Chondrocyte (in vitro differentiated cells): ENCODE measurements around the gene CDH15. TPM values are rescaled to one million over a fixed set of nuclear protein-coding genes. Genes with fewer than 3 reads are reported as not detected.

Experiments
- DNase-seq: peaks from one replicate; pipeline ENCODE4 v3.0.0; 2021; ENCODE audit warnings: mixed read lengths, low spot score
- H3K27ac Mint-ChIP-seq: one replicate; pipeline ENCODE4 v1.8.0; 2021; ENCODE audit warnings: mild to moderate bottlenecking, moderate library complexity, mixed read lengths; ENCODE audit not compliant: unreplicated experiment
- H3K27me3 Mint-ChIP-seq: 2 replicates; pipeline ENCODE4 v1.8.0; 2021; ENCODE audit warnings: low read depth, mixed read lengths
- H3K36me3 Mint-ChIP-seq: 2 replicates; pipeline ENCODE4 v1.8.0; 2021; ENCODE audit warnings: low read depth, mixed read lengths
- H3K4me1 Mint-ChIP-seq: 2 replicates; pipeline ENCODE4 v1.8.0; 2021; ENCODE audit warnings: low read depth, mild to moderate bottlenecking, mixed read lengths
- H3K4me3 Mint-ChIP-seq: one replicate; pipeline ENCODE4 v1.8.0; 2021; ENCODE audit warnings: mild to moderate bottlenecking, moderate library complexity, mixed read lengths; ENCODE audit not compliant: unreplicated experiment
- H3K9me3 Mint-ChIP-seq: 2 replicates; pipeline ENCODE4 v1.8.0; 2021; ENCODE audit warnings: low read depth, mixed read lengths
- long read RNA-seq: library from polyadenylated mRNA; stranded (forward); transcript quantifications from one replicate; pipeline ENCODE4 v2.0.0, GENCODE V29; 2021
- total RNA-seq: library from RNA; stranded (reverse); gene quantifications from 3 replicates; pipeline ENCODE4 v1.2.1, GENCODE V29; 2021
- TF ChIP-seq, protein P1 (sequence below): fragments of 200-600 bp; sonication (generic); IDR thresholded peaks from 2 replicates; pipeline ENCODE4 v1.5.0; 2021; ENCODE audit warnings: antibody characterized with exemption, mild to moderate bottlenecking, moderate library complexity

The CDH15 gene, protein sequence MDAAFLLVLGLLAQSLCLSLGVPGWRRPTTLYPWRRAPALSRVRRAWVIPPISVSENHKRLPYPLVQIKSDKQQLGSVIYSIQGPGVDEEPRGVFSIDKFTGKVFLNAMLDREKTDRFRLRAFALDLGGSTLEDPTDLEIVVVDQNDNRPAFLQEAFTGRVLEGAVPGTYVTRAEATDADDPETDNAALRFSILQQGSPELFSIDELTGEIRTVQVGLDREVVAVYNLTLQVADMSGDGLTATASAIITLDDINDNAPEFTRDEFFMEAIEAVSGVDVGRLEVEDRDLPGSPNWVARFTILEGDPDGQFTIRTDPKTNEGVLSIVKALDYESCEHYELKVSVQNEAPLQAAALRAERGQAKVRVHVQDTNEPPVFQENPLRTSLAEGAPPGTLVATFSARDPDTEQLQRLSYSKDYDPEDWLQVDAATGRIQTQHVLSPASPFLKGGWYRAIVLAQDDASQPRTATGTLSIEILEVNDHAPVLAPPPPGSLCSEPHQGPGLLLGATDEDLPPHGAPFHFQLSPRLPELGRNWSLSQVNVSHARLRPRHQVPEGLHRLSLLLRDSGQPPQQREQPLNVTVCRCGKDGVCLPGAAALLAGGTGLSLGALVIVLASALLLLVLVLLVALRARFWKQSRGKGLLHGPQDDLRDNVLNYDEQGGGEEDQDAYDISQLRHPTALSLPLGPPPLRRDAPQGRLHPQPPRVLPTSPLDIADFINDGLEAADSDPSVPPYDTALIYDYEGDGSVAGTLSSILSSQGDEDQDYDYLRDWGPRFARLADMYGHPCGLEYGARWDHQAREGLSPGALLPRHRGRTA
- 0.20 to 0.23 TPM in 2 of 3 replicates, not detected in the other for total RNA-seq
- long read RNA-seq, partial matches to known transcripts: 0 of 1 reads
- long read RNA-seq, other reads (novel, unspliced or antisense): 0 of 1 reads

DNA sequence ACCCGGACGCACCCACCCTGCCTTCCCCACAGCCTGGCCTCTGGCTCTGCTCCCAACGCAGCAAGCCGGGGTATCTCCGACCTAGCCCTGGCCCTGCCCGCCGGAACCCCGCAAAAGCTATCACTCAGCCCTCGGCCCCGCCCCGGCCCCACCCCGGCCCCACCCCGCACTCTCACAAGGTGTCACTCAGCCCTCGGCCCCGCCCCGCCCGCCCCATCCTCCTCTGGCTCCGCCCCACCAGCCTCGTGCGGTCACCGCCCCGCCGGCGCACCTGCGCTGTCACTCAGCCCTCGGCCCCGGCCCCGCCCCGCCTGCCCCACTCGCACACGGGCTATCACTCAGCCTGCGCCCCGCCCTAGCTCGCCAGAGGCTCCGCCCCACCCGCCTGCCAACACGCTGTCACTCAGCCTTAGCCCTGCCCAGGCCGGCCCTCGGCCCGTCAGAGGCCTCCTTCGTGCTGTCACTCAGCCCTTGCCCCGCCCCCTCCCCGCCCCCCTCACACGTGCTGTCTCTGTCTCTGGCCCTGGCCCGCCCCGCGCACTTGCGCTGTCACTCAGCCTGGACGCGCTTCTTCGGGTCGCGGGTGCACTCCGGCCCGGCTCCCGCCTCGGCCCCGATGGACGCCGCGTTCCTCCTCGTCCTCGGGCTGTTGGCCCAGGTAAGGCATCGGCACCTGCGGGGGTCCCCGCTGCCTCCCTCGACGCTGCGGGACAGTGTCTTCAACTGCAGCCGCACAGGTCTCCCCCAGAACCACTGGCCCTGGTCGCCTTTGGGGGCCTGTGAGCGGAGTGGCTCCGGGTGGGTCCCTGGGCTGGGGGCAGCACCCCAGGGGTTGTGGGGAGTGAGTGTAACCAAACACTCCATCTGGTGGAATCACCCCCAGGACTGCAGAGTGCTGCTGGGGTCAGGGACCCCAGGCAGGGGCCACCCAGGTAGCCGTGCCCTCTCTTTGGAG lies at the start of gene CDH15:
CDH15 (plus strand) TSS at position 533 of the 955 bp plus-strand sequence; CDS start at position 617, 84 bp downstream.
- Mint-ChIP-seq H3K4me3 (peak within 1 kb of the TSS; percentile 53), H3K36me3 (no peaks in the 10 kb centered on the region), H3K9me3 (no peaks in the 10 kb centered on the region), H3K27me3 (peaks cover 3% of the 10 kb centered on the region), H3K27ac (no peak within 1 kb of the TSS), H3K4me1 (peaks cover 15% of the 10 kb centered on the region)
- no peak for DNase-seq
- TF ChIP-seq, protein P1, sequence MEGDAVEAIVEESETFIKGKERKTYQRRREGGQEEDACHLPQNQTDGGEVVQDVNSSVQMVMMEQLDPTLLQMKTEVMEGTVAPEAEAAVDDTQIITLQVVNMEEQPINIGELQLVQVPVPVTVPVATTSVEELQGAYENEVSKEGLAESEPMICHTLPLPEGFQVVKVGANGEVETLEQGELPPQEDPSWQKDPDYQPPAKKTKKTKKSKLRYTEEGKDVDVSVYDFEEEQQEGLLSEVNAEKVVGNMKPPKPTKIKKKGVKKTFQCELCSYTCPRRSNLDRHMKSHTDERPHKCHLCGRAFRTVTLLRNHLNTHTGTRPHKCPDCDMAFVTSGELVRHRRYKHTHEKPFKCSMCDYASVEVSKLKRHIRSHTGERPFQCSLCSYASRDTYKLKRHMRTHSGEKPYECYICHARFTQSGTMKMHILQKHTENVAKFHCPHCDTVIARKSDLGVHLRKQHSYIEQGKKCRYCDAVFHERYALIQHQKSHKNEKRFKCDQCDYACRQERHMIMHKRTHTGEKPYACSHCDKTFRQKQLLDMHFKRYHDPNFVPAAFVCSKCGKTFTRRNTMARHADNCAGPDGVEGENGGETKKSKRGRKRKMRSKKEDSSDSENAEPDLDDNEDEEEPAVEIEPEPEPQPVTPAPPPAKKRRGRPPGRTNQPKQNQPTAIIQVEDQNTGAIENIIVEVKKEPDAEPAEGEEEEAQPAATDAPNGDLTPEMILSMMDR: no peak

DNA sequence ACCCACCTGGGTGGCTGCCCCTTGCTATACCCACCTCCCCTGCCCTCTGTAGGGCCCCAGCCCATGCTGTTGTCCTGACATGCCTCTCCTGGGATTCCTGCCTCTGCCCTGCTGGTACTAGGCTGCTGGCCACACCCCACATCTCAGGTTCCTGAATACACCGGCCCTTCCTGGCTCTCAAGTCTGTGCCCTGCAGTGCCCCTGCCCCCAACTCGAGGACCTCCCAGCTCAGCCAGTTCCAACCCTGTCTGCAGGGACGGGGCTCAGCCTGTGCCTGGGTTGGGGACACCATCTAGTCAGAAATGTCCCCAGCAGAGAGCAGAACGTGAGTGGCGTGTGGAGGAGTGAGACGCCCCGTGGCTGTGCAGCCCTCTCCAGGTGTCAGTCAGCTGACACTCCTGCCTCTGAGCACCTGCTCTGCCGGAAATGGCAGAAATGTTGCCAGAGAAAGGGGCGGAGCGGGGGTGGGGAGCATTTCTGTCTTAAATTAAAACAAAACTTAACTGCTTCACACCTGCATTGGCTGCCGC lies 49.2 kb upstream of the CDH15 start:
- H3K27ac Mint-ChIP-seq: no peak overlapping the region
- peak; percentile 75 for DNase-seq
- H3K27me3 Mint-ChIP-seq: no peaks in the 10 kb centered on the region
- TF ChIP-seq, protein P1: no peak
- H3K4me1 Mint-ChIP-seq: no peaks in the 10 kb centered on the region
- H3K4me3 Mint-ChIP-seq: no peak overlapping the region
- H3K9me3 Mint-ChIP-seq: peaks cover 6% of the 10 kb centered on the region
- peaks cover 28% of the 10 kb centered on the region for H3K36me3 Mint-ChIP-seq

DNA sequence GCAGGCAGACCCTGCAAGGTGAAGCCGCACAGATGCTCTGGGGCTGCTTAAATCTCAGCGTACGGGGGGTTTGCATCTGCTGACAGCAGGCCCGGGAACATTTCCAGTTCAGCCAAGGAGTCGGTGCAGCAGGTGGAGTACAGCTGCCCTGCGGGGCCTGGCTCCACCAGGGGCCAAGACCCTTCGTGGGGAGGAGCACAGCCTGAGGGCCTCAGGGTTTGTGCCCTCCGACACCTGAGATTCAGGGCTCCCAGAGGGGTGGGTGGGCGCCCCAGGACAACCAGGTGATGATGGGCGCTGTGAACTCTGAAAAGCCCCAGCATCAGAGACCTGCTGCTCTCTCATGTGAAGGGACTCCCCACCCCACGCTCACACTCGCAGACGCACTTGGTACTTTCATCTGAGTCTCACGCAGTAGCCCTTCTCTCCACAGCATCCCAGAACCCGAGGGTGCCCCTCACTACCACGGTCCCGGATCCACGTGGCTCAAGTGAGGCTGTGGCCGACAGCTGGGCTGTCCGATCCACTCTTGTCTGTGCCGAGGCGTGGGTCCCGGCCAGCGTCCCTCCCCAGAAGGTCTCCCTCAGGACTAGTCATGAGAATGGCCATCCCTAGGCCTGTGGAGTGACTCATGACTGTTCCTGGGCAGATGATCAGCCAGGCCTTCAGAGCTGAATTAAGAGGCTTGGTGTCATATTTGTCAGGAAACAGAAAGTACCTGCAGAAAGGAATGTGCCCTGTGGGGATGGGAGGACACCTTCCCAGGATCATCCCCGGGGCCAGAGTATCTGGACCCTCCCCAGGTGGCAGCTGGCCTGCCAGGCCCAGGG lies 48.3 kb upstream of the CDH15 start:
- peak; percentile 57 for DNase-seq
- Mint-ChIP-seq H3K4me1 (no peaks in the 10 kb centered on the region), H3K36me3 (peaks cover 23% of the 10 kb centered on the region), H3K9me3 (peaks cover 6% of the 10 kb centered on the region), H3K4me3 (no peak overlapping the region), H3K27ac (no peak overlapping the region), H3K27me3 (no peaks in the 10 kb centered on the region)
- TF ChIP-seq, protein P1: no peak

DNA sequence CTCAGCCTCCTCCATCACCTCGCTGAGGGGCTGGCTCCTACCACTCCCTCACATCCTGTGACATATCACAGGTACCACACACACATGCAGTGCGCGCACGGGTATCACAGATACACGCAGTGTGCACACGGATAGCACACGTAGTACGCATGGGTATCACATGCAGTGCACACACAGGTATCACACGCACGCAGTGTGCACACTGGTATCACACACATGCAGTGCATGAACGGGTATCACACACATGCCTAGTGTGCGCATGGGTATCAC lies 47.8 kb upstream of the CDH15 start:
- peaks cover 22% of the 10 kb centered on the region for H3K36me3 Mint-ChIP-seq
- no peak overlapping the region for H3K4me3 Mint-ChIP-seq
- H3K4me1 Mint-ChIP-seq: no peaks in the 10 kb centered on the region
- H3K9me3 Mint-ChIP-seq: peaks cover 9% of the 10 kb centered on the region
- TF ChIP-seq, protein P1: no peak
- H3K27me3 Mint-ChIP-seq: no peaks in the 10 kb centered on the region
- peak; percentile 88 for DNase-seq
- H3K27ac Mint-ChIP-seq: no peak overlapping the region
